A549 (cell line): ENCODE data around the gene PRAC1. TPM values are rescaled to one million over a fixed set of nuclear protein-coding genes. Genes with fewer than 3 reads are reported as not detected.
A peak's percentile ranks its signal among the peaks of the same experiment; 100 is the strongest.

ENCODE experiments used
- ATAC-seq, 2 experiments: fragments of 200-7000 bp in 1 of 2; fragments of >200 bp in 1 of 2; cut with Nextera tagmentation in 1 of 2; cut with Tn5 transposase in 1 of 2; 3 replicates each; pipeline versions ENCODE4 v1.8.0 to v1.9.1; 2018 to 2020; ENCODE audit warnings: mild to moderate bottlenecking in 1 of 2, moderate library complexity in 1 of 2
- CTCF ChIA-PET: fragments of 300-600 bp; sonication (Branson Sonifier 250); formaldehyde crosslinking; extraction: SDS; loops from one replicate; lab custom pipeline; 2021; ENCODE audit warnings: antibody characterized with exemption, inconsistent platforms; lab: Yijun Ruan, JAX
- POLR2A ChIA-PET: fragments of 350-600 bp; formaldehyde crosslinking; extraction: SDS; loops from one replicate; lab custom pipeline; 2021; ENCODE audit warnings: antibody characterized with exemption, inconsistent platforms; lab: Yijun Ruan, JAX
- DNase-seq, 2 experiments: peaks; one replicate each; pipeline versions ENCODE4 v3.0.0 to v3.0.0-alpha.2; 2011 to 2016; ENCODE audit warnings: low read depth in 1 of 2, low spot score in 1 of 2
- FAIRE-seq: peaks from 2 replicates; lab custom pipeline; 2011; peaks lifted over from hg19 to GRCh38; lab: Jason Lieb, UNC
- H3K27ac ChIP-seq, 2 experiments: fragments of >200 bp; sonication (Bioruptor Twin); formaldehyde crosslinking; 3 replicates each; pipeline ENCODE4 v1.5.1; 2016 to 2017
- H3K4me1 ChIP-seq: fragments of >200 bp; sonication (Bioruptor Twin); formaldehyde crosslinking; 3 replicates; pipeline ENCODE4 v1.6.1; 2016
- H3K4me2 ChIP-seq: fragments of >200 bp; sonication (Bioruptor Twin); formaldehyde crosslinking; 3 replicates; pipeline ENCODE4 v1.6.1; 2016
- H3K4me3 ChIP-seq: fragments of >200 bp; sonication (Bioruptor Twin); formaldehyde crosslinking; 3 replicates; pipeline ENCODE4 v1.5.1; 2016
- H3K9me3 ChIP-seq: fragments of >200 bp; sonication (Bioruptor Twin); formaldehyde crosslinking; 3 replicates; pipeline ENCODE4 v1.6.1; 2016
- ATOH8 ChIP-seq: fragments of 250-450 bp; sonication (Bioruptor Pico); IDR thresholded peaks from 2 replicates; pipeline ENCODE4 v1.5.0; 2020; ENCODE audit warnings: low read depth, mild to moderate bottlenecking, moderate library complexity
- CBX8 ChIP-seq: fragments of 200-600 bp; sonication (generic); IDR thresholded peaks from 2 replicates; pipeline ENCODE4 v1.6.1; 2016
- CTCF ChIP-seq: fragments of >200 bp; sonication (Bioruptor Twin); formaldehyde crosslinking; IDR thresholded peaks from 3 replicates; pipeline ENCODE4 v1.5.1; 2016
- EHF ChIP-seq: fragments of 250-450 bp; sonication (Bioruptor Pico); IDR thresholded peaks from 2 replicates; pipeline ENCODE4 v1.5.0; 2020; ENCODE audit warnings: mild to moderate bottlenecking
- ESRRA ChIP-seq: fragments of 150-350 bp; IDR thresholded peaks from 2 replicates; pipeline ENCODE4 v1.6.1; 2014; ENCODE audit warnings: mild to moderate bottlenecking, low read length, borderline replicate concordance
- FOSB ChIP-seq: fragments of 250-450 bp; sonication (Bioruptor Pico); IDR thresholded peaks from 2 replicates; pipeline ENCODE4 v1.5.0; 2020; ENCODE audit warnings: mild to moderate bottlenecking, moderate library complexity
- FOSL2 ChIP-seq, 2 experiments: fragments of 450-650 bp in 1 of 2; fragments of >200 bp in 1 of 2; sonication (Bioruptor Twin) in 1 of 2; formaldehyde crosslinking; IDR thresholded peaks; 2 replicates each; pipeline versions ENCODE4 v1.5.0 to v1.6.1; 2016 to 2020; ENCODE audit warnings: mild to moderate bottlenecking in 1 of 2, moderate library complexity in 1 of 2
- HDAC2 ChIP-seq: fragments of 200-600 bp; sonication (generic); IDR thresholded peaks from 2 replicates; pipeline ENCODE4 v1.6.1; 2016
- HMGXB4 ChIP-seq: fragments of 250-450 bp; sonication (Bioruptor Pico); IDR thresholded peaks from 2 replicates; pipeline ENCODE4 v1.5.0; 2021; ENCODE audit warnings: mild to moderate bottlenecking, moderate library complexity, borderline replicate concordance
- HOXA7 ChIP-seq: fragments of 250-450 bp; sonication (Bioruptor Pico); IDR thresholded peaks from 2 replicates; pipeline ENCODE4 v1.5.0; 2020; ENCODE audit warnings: mild to moderate bottlenecking, moderate library complexity
- NPAS2 ChIP-seq: fragments of 250-450 bp; sonication (Bioruptor Pico); IDR thresholded peaks from 2 replicates; pipeline ENCODE4 v1.8.0; 2022; ENCODE audit warnings: mild to moderate bottlenecking, moderate library complexity, borderline replicate concordance
- POLR2AphosphoS2 ChIP-seq: conservative IDR thresholded peaks from 2 replicates; pipeline ENCODE4 v1.6.1; 2012; ENCODE audit warnings: low read length, improper control_type of control experiment, inconsistent platforms
- RAD21 ChIP-seq, 2 experiments: fragments of >200 bp in 1 of 2; sonication (Bioruptor Twin) in 1 of 2; formaldehyde crosslinking in 1 of 2; IDR thresholded peaks in 1 of 2; conservative IDR thresholded peaks in 1 of 2; 2 replicates in 1 of 2; 3 replicates in 1 of 2; pipeline ENCODE4 v1.6.1; 2012 to 2018; ENCODE audit warnings: inconsistent platforms in 1 of 2
- RARB ChIP-seq: fragments of 250-450 bp; sonication (Bioruptor Pico); IDR thresholded peaks from 2 replicates; pipeline ENCODE4 v1.8.0; 2021; ENCODE audit warnings: mild to moderate bottlenecking, moderate library complexity
- REST ChIP-seq: fragments of 200-600 bp; sonication (generic); IDR thresholded peaks from 2 replicates; pipeline ENCODE4 v1.6.1; 2016; ENCODE audit warnings: antibody characterized with exemption, mild to moderate bottlenecking, moderate library complexity
- RNF2 ChIP-seq: fragments of 200-600 bp; sonication (generic); IDR thresholded peaks from 2 replicates; pipeline ENCODE4 v1.6.1; 2016; ENCODE audit warnings: low read depth, mild to moderate bottlenecking, antibody characterized with exemption, moderate library complexity, borderline replicate concordance
- SREBF2 ChIP-seq: fragments of 450-650 bp; IDR thresholded peaks from 2 replicates; pipeline ENCODE4 v1.6.1; 2014; ENCODE audit warnings: mild to moderate bottlenecking, moderate library complexity
- TP53 ChIP-seq: fragments of 250-450 bp; sonication (Bioruptor Pico); IDR thresholded peaks from 2 replicates; pipeline ENCODE4 v1.5.0; 2021; ENCODE audit warnings: mild to moderate bottlenecking, moderate library complexity
- WGBS: methylation state at CpG from one replicate; pipeline ENCODE4 v1.1.6; 2017; ENCODE audit errors: missing lambda C conversion rate; 5-methylcytosine and 5-hydroxymethylcytosine counted together
- polyA plus RNA-seq, 4 experiments: library from polyadenylated mRNA; depleted of rRNA in 3 of 4; stranded (reverse); fragments of >200 nt; fragmentation: RNase III in 1 of 4; extraction: RNeasy Plus Mini Kit Qiagen cat#74134 plus additional on column Dnase treatment in 1 of 4; gene quantifications; 2 replicates in 3 of 4; 3 replicates in 1 of 4; pipeline ENCODE4 v1.2.3, GENCODE V29; 2011 to 2017

The PRAC1 gene
- polyA plus RNA-seq, 2 of the 4 experiments (the other 2 are of a cell fraction) = not detected

- TF ChIP-seq RARB (CRISPR knock-in tag) (no peak), HDAC2 (no peak), TP53 (CRISPR knock-in tag) (no peak), ATOH8 (CRISPR knock-in tag) (no peak), FOSB (CRISPR knock-in tag) (no peak), SREBF2 (no peak), REST (no peak), RNF2 (no peak), HOXA7 (CRISPR knock-in tag) (no peak), CTCF (no peak), NPAS2 (CRISPR knock-in tag) (no peak), POLR2AphosphoS2 (no peak), EHF (CRISPR knock-in tag) (no peak), ESRRA (no peak)
- H3K4me2 ChIP-seq = no peak overlapping the region
- no peak overlapping the region; a peak in 1 of 6 replicates for H3K27ac ChIP-seq
- H3K4me3 ChIP-seq = no peak overlapping the region
- 95% methylated on average over 52 of the region's 52 CpGs for WGBS
- DNase-seq (no peak), FAIRE-seq (no peak), ATAC-seq (no peak)
- POLR2A ChIA-PET = no interaction called here
- H3K4me1 ChIP-seq = peaks cover 49% of the 10 kb centered on the region
- no peaks in the 10 kb centered on the region for H3K9me3 ChIP-seq
- CTCF ChIA-PET = interaction anchor here (1.0 to 18.5 kb wide), 6 partner anchors 10 to 130 kb away, joined by 3 to 171 read pairs (median 4); partner anchors contain the start of genes PRAC1 and PRAC2
These were observed 32.4 kb upstream of the PRAC1 start for GRCh38 chr17:48754500-48755261.

- no peak for DNase-seq
- ATAC-seq = peak in 1 of 2 experiments; percentile 39; a peak in 3 of 6 replicates
- FAIRE-seq = no peak
- WGBS = 57% methylated on average over 22 of the region's 22 CpGs
- POLR2A ChIA-PET = no interaction called here
- Histone ChIP-seq H3K4me1 (peaks cover 42% of the 10 kb centered on the region), H3K4me2 (peak overlapping the region; percentile 45), H3K9me3 (no peaks in the 10 kb centered on the region), H3K4me3 (no peak overlapping the region), H3K27ac (peak overlapping the region in 1 of 2 experiments; percentile 65; a peak in 3 of 6 replicates)
- TF ChIP-seq RAD21 (conservative IDR thresholded peaks at IDR 0.05 in 1 of 2, IDR thresholded peaks at IDR 0.05 in 1 of 2) (no peak), HMGXB4 (no peak), FOSL2 (IDR thresholded peaks at IDR 0.05) (no peak), FOSL2 (CRISPR knock-in tag; IDR thresholded peaks at IDR 0.05) (peak; percentile 20; the same call in 1 of the 2 replicates), CBX8 (no peak)
- CTCF ChIA-PET = interaction anchor here (1.0 to 18.5 kb wide), 6 partner anchors 11 to 130 kb away, joined by 3 to 171 read pairs (median 4); partner anchors contain the start of genes PRAC1 and PRAC2
These were observed 31.6 kb upstream of the PRAC1 start for GRCh38 chr17:48753794-48754499.
